K562 (cell line): ENCODE measurements around the gene TTN. TPM values are rescaled to one million over a fixed set of nuclear protein-coding genes. Genes with fewer than 3 reads are reported as not detected.

ENCODE experiments used
- DNMT1 ChIP-seq: fragments of 450-650 bp; IDR thresholded peaks from 2 replicates; pipeline ENCODE4 v1.6.1; 2016; ENCODE audit warnings: antibody characterized with exemption, mild to moderate bottlenecking
- ESRRB ChIP-seq: fragments of 250-450 bp; sonication (Bioruptor Pico); IDR thresholded peaks from 2 replicates; pipeline ENCODE4 v1.5.0; 2020; ENCODE audit warnings: mild to moderate bottlenecking, moderate library complexity, borderline replicate concordance
- HOXB6 ChIP-seq: fragments of 250-450 bp; sonication (Bioruptor Pico); IDR thresholded peaks from 2 replicates; pipeline ENCODE4 v1.5.1; 2022; ENCODE audit warnings: mild to moderate bottlenecking, borderline replicate concordance
- MYNN ChIP-seq, 2 experiments: sonication (generic); formaldehyde crosslinking in 1 of 2; IDR thresholded peaks; 2 replicates each; pipeline versions ENCODE4 v1.5.0 to v1.6.1; 2016 to 2020; ENCODE audit warnings: antibody characterized with exemption in 1 of 2, missing genetic modification reagents in 1 of 2
- PCBP2 ChIP-seq: fragments of 200-400 bp; formaldehyde crosslinking; IDR thresholded peaks from 2 replicates; pipeline ENCODE4 v1.6.1; 2018; ENCODE audit warnings: low read length, low read depth, mild to moderate bottlenecking, moderate library complexity; ENCODE audit not compliant: poor library complexity, severe bottlenecking
- RNF2 ChIP-seq: sonication (generic); IDR thresholded peaks from 2 replicates; pipeline ENCODE4 v1.6.1; 2016
- SMARCC2 ChIP-seq: fragments of 450-650 bp; IDR thresholded peaks from 2 replicates; pipeline ENCODE4 v1.6.1; 2017; ENCODE audit warnings: antibody characterized with exemption, moderate library complexity, mild to moderate bottlenecking, low read depth
- SRF ChIP-seq, 2 experiments: fragments of 250-450, 450-650 bp in 1 of 2; sonication (Bioruptor Pico) in 1 of 2; sonication (generic) in 1 of 2; formaldehyde crosslinking; IDR thresholded peaks; 2 replicates each; pipeline versions ENCODE4 v1.5.0 to v1.5.1; 2020 to 2022; ENCODE audit warnings: mild to moderate bottlenecking in 1 of 2, missing genetic modification reagents in 1 of 2
- ZFX ChIP-seq: sonication (generic); formaldehyde crosslinking; IDR thresholded peaks from 2 replicates; pipeline ENCODE4 v1.8.0; 2022; ENCODE audit warnings: mild to moderate bottlenecking, missing genetic modification reagents, moderate library complexity
- polyA plus RNA-seq, 8 experiments: library from polyadenylated mRNA; depleted of rRNA in 4 of 8; stranded (reverse) in 5 of 8; unstranded in 3 of 8; fragments of >200 nt; fragmentation: Nextera tagmentation in 2 of 8; fragmentation: Illumina TruSeq in 1 of 8; extraction: Ambion mirVana in 2 of 8; extraction: Trizol in 1 of 8; gene quantifications; 2 replicates each; pipeline versions ENCODE4 v1.2.1 to v1.2.3, GENCODE V29; 2011 to 2014; ENCODE audit warnings: inconsistent platforms in 1 of 8, missing spikeins in 1 of 8
- total RNA-seq, 7 experiments: library from RNA; depleted of rRNA in 6 of 7; stranded (reverse); fragments of >200 nt in 6 of 7; fragmentation: Illumina TruSeq in 2 of 7; extraction: Trizol in 2 of 7; gene quantifications; 2 replicates each; pipeline versions ENCODE4 v1.2.1 to v1.2.3, GENCODE V29; 2011 to 2021; ENCODE audit warnings: low replicate concordance in 1 of 7
- TF ChIP-seq, protein P1 (sequence below): sonication (generic); formaldehyde crosslinking; IDR thresholded peaks from 2 replicates; pipeline ENCODE4 v1.8.1; 2023; ENCODE audit warnings: mild to moderate bottlenecking, missing genetic modification reagents
- TF ChIP-seq, protein P2 (sequence below), 3 experiments: fragments of 200-800 bp in 1 of 3; fragments of 250-450 bp in 1 of 3; fragments of 450-650 bp in 1 of 3; sonication (Bioruptor Pico) in 1 of 3; sonication (Bioruptor generic) in 1 of 3; formaldehyde crosslinking in 1 of 3; IDR thresholded peaks; 2 replicates each; pipeline versions ENCODE4 v1.6.1 to v1.8.0; 2016 to 2022; ENCODE audit warnings: mild to moderate bottlenecking in 2 of 3, missing genetic modification characterization in 2 of 3, missing compliant biosample characterization in 1 of 3, moderate library complexity in 1 of 3

Gene TTN
- total and polyA plus RNA-seq, 9 of the 15 experiments (the other 6 are each of a cell fraction or from before 2014, with no cell fraction given): under 0.01 to 0.20 (median 0.04) TPM; not detected in 1

DNA sequence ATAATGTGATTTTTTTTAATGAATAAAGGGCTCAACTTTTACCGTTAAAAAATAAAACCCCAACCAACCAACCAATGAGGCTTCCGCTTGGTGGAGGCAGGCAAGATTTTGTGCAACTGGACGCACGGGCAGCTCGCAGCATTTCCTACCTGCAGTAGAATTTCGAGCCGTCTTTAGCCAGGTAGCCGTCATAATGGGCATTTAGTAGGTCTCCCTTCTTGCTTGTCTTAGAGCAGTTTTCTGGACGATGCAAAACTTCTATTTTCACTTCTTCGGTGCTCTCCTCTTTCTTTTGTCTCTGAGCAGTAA lies 329.1 kb downstream of the TTN start (continued):
- TF ChIP-seq, protein P1, sequence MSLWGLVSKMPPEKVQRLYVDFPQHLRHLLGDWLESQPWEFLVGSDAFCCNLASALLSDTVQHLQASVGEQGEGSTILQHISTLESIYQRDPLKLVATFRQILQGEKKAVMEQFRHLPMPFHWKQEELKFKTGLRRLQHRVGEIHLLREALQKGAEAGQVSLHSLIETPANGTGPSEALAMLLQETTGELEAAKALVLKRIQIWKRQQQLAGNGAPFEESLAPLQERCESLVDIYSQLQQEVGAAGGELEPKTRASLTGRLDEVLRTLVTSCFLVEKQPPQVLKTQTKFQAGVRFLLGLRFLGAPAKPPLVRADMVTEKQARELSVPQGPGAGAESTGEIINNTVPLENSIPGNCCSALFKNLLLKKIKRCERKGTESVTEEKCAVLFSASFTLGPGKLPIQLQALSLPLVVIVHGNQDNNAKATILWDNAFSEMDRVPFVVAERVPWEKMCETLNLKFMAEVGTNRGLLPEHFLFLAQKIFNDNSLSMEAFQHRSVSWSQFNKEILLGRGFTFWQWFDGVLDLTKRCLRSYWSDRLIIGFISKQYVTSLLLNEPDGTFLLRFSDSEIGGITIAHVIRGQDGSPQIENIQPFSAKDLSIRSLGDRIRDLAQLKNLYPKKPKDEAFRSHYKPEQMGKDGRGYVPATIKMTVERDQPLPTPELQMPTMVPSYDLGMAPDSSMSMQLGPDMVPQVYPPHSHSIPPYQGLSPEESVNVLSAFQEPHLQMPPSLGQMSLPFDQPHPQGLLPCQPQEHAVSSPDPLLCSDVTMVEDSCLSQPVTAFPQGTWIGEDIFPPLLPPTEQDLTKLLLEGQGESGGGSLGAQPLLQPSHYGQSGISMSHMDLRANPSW (CRISPR knock-in tag): no peak
- TF ChIP-seq, protein P2, sequence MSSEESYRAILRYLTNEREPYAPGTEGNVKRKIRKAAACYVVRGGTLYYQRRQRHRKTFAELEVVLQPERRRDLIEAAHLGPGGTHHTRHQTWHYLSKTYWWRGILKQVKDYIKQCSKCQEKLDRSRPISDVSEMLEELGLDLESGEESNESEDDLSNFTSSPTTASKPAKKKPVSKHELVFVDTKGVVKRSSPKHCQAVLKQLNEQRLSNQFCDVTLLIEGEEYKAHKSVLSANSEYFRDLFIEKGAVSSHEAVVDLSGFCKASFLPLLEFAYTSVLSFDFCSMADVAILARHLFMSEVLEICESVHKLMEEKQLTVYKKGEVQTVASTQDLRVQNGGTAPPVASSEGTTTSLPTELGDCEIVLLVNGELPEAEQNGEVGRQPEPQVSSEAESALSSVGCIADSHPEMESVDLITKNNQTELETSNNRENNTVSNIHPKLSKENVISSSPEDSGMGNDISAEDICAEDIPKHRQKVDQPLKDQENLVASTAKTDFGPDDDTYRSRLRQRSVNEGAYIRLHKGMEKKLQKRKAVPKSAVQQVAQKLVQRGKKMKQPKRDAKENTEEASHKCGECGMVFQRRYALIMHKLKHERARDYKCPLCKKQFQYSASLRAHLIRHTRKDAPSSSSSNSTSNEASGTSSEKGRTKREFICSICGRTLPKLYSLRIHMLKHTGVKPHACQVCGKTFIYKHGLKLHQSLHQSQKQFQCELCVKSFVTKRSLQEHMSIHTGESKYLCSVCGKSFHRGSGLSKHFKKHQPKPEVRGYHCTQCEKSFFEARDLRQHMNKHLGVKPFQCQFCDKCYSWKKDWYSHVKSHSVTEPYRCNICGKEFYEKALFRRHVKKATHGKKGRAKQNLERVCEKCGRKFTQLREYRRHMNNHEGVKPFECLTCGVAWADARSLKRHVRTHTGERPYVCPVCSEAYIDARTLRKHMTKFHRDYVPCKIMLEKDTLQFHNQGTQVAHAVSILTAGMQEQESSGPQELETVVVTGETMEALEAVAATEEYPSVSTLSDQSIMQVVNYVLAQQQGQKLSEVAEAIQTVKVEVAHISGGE (CRISPR knock-in tag; IDR thresholded peaks at IDR 0.05): 0 out of 6 replicates have a peak, but pooled peaks of 1 of the 3 experiments have one; percentile 20
- TF ChIP-seq SMARCC2 (0 out of 2 replicates have a peak, but pooled peaks have one; percentile 19), ESRRB (no peak), MYNN (IDR thresholded peaks at IDR 0.05) (no peak), MYNN (CRISPR knock-in tag; IDR thresholded peaks at IDR 0.05) (no peak), RNF2 (no peak; the same call in 1 of the 2 replicates), SRF (CRISPR knock-in tag; IDR thresholded peaks at IDR 0.05) (0 out of 4 replicates have a peak, but pooled peaks of 1 of the 2 experiments have one; percentile 28), DNMT1 (0 out of 2 replicates have a peak, but pooled peaks have one; percentile 20), ZFX (CRISPR knock-in tag) (no peak), PCBP2 (no peak), HOXB6 (CRISPR knock-in tag) (no peak)
